Ectodermal cell (in vitro differentiated cells): ENCODE results near the gene NT5C.
A peak's percentile ranks its signal among the peaks of the same experiment; 100 is the strongest.
"Not testable (repeated sequence)": the region's sequence is repeated elsewhere in the genome, so short reads cannot be mapped to it uniquely, and the experiment has no call there.

ENCODE experiments used
- H3K27ac ChIP-seq: 2 replicates; pipeline ENCODE4 v1.7.0; 2013; ENCODE audit warnings: mild to moderate bottlenecking, low read depth, low read length; ENCODE audit not compliant: insufficient read depth, poor library complexity, severe bottlenecking
- H3K27me3 ChIP-seq: 2 replicates; pipeline ENCODE4 v1.7.0; 2013; ENCODE audit warnings: mild to moderate bottlenecking, low read length; ENCODE audit not compliant: insufficient read depth, control insufficient read depth, poor library complexity, severe bottlenecking
- H3K36me3 ChIP-seq: one replicate; pipeline ENCODE4 v1.7.0; 2013; ENCODE audit warnings: low read length; ENCODE audit not compliant: control insufficient read depth, insufficient read depth
- H3K4me1 ChIP-seq: one replicate; pipeline ENCODE4 v1.7.0; 2013; ENCODE audit warnings: low read length; ENCODE audit not compliant: control insufficient read depth, insufficient read depth
- H3K4me3 ChIP-seq: 2 replicates; pipeline ENCODE4 v1.7.0; 2013; ENCODE audit warnings: low read depth, low read length, control low read depth; ENCODE audit not compliant: insufficient read depth
- H3K9me3 ChIP-seq: 2 replicates; pipeline ENCODE4 v1.7.0; 2013; ENCODE audit warnings: mild to moderate bottlenecking, low read length, moderate library complexity; ENCODE audit not compliant: control insufficient read depth
- WGBS, 2 experiments: methylation state at CpG; one replicate each; pipeline ENCODE4 v1.1.7; 2013; ENCODE audit warnings: missing lambda C conversion rate in 2 of 2; 5-methylcytosine and 5-hydroxymethylcytosine counted together

NT5C gene

GRCh38 chr17:75146592-75146991 lies 15.1 kb upstream of the NT5C start:
- Histone ChIP-seq H3K9me3 (no peaks in the 10 kb centered on the region), H3K36me3 (peaks cover 60% of the 10 kb centered on the region), H3K4me3 (no peak overlapping the region), H3K4me1 (no peaks in the 10 kb centered on the region), H3K27me3 (no peaks in the 10 kb centered on the region), H3K27ac (no peak overlapping the region)
- WGBS, 2 experiments: 95 to 97% methylated on average over 3 of the region's 3 CpGs

GRCh38 chr17:75144816-75145512 lies 13.4 kb upstream of the NT5C start:
- WGBS, 2 experiments: 92 to 97% methylated on average over 11 of the region's 11 CpGs
- H3K27me3 ChIP-seq: no peaks in the 10 kb centered on the region

GRCh38 chr17:75142236-75142971 lies 10.9 kb upstream of the NT5C start:
- Histone ChIP-seq H3K4me3 (no peak overlapping the region), H3K27me3 (no peaks in the 10 kb centered on the region), H3K36me3 (peaks cover 70% of the 10 kb centered on the region), H3K4me1 (no peaks in the 10 kb centered on the region), H3K9me3 (no peaks in the 10 kb centered on the region), H3K27ac (no peak overlapping the region)
- 91 to 95% methylated on average over 11 of the region's 13 CpGs for WGBS, 2 experiments

More at GRCh38 chr17:75144816-75145512, 13.4 kb upstream of the NT5C start:
- Histone ChIP-seq H3K27ac (no peak overlapping the region), H3K4me3 (no peak overlapping the region), H3K4me1 (no peaks in the 10 kb centered on the region), H3K9me3 (no peaks in the 10 kb centered on the region), H3K36me3 (peaks cover 74% of the 10 kb centered on the region)

- Histone ChIP-seq H3K4me3 (no peak overlapping the region), H3K27me3 (no peaks in the 10 kb centered on the region), H3K4me1 (no peaks in the 10 kb centered on the region), H3K27ac (no peak overlapping the region), H3K36me3 (peaks cover 41% of the 10 kb centered on the region), H3K9me3 (no peaks in the 10 kb centered on the region)
- 88 to 95% methylated on average over 5 of the region's 5 CpGs for WGBS, 2 experiments
Observed at GRCh38 chr17:75138519-75138918, 7.0 kb upstream of the NT5C start.

- not testable (repeated sequence) for H3K4me1 ChIP-seq, H3K27ac ChIP-seq, H3K9me3 ChIP-seq, H3K27me3 ChIP-seq, H3K4me3 ChIP-seq
- WGBS, 2 experiments: 93% methylated on average over 9 of the region's 9 CpGs
- peaks cover 39% of the 10 kb centered on the region for H3K36me3 ChIP-seq
Observed at GRCh38 chr17:75137762-75138161, 6.2 kb upstream of the NT5C start.

- no peaks in the 10 kb centered on the region for H3K9me3 ChIP-seq
- no peaks in the 10 kb centered on the region for H3K27me3 ChIP-seq
- 92 to 94% methylated on average over 8 of the region's 8 CpGs for WGBS, 2 experiments
- no peak overlapping the region for H3K4me3 ChIP-seq
- no peaks in the 10 kb centered on the region for H3K4me1 ChIP-seq
- no peak overlapping the region for H3K27ac ChIP-seq
- peaks cover 25% of the 10 kb centered on the region for H3K36me3 ChIP-seq
Observed at GRCh38 chr17:75135946-75136345, 4.4 kb upstream of the NT5C start.

- H3K27ac ChIP-seq: peak overlapping the region; percentile 36
- 70 to 81% methylated on average over 5 of the region's 5 CpGs for WGBS, 2 experiments
- H3K9me3 ChIP-seq: no peaks in the 10 kb centered on the region
Observed at GRCh38 chr17:75135452-75135851, 3.9 kb upstream of the NT5C start.

GRCh38 chr17:75133607-75134347 lies 2.2 kb upstream of the NT5C start:
- not testable (repeated sequence) for H3K4me3 ChIP-seq, H3K27ac ChIP-seq, H3K27me3 ChIP-seq, H3K4me1 ChIP-seq, H3K9me3 ChIP-seq
- 90 to 91% methylated on average over 14 of the region's 14 CpGs for WGBS, 2 experiments
- peaks cover 16% of the 10 kb centered on the region for H3K36me3 ChIP-seq

More at GRCh38 chr17:75135452-75135851, 3.9 kb upstream of the NT5C start:
- H3K36me3 ChIP-seq: peaks cover 20% of the 10 kb centered on the region
- peaks cover 2% of the 10 kb centered on the region for H3K4me1 ChIP-seq
- H3K4me3 ChIP-seq: no peak overlapping the region
- H3K27me3 ChIP-seq: no peaks in the 10 kb centered on the region

- WGBS, 2 experiments: 91 to 93% methylated on average over 3 of the region's 3 CpGs
- H3K27me3 ChIP-seq: no peaks in the 10 kb centered on the region
- H3K36me3 ChIP-seq: peaks cover 21% of the 10 kb centered on the region
Observed at GRCh38 chr17:75133001-75133400, 1.5 kb upstream of the NT5C start.

More at GRCh38 chr17:75133001-75133400, 1.5 kb upstream of the NT5C start:
- H3K9me3 ChIP-seq: no peaks in the 10 kb centered on the region
- H3K27ac ChIP-seq: no peak overlapping the region
- H3K4me1 ChIP-seq: peaks cover 6% of the 10 kb centered on the region
- no peak overlapping the region for H3K4me3 ChIP-seq
